GM13977 (cell line): ENCODE data around the gene MAST1.

Source experiments
- DNase-seq: peaks from one replicate; pipeline ENCODE4 v3.0.0; 2012; ENCODE audit warnings: low spot score
- CTCF ChIP-seq: IDR thresholded peaks from 2 replicates; pipeline ENCODE4 v1.5.1; 2012; ENCODE audit warnings: mild to moderate bottlenecking, control low read depth; ENCODE audit not compliant: insufficient read depth; ENCODE audit errors: extremely low read depth, missing control alignments
- in situ Hi-C: fragments of 300-500 bp; cut with MboI; formaldehyde crosslinking; loops from one replicate; pipeline ENCODE4 v1.12.0; 2022; ENCODE audit warnings: low sequenced_read_pairs, low pct_unique_long_range_greater_than_20kb, mixed read lengths, inconsistent platforms; ENCODE audit not compliant: unreplicated experiment

The MAST1 gene

GRCh38 chr19:12882589-12882988 is 44.3 kb downstream of the MAST1 start:
- DNase-seq, result no peak
- TF ChIP-seq CTCF, result no peak
- in situ Hi-C loops, result no loop called here

- in situ Hi-C loops, result no loop called here
- no peak for TF ChIP-seq CTCF
- DNase-seq, result no peak
Observed at GRCh38 chr19:12884202-12884601, 45.9 kb downstream of the MAST1 start.

- TF ChIP-seq CTCF, result no peak
- in situ Hi-C loops, result no loop called here
Observed at GRCh38 chr19:12884627-12884925, 46.3 kb downstream of the MAST1 start.

GRCh38 chr19:12884926-12885748 is 46.8 kb downstream of the MAST1 start:
- peak; percentile 83 for DNase-seq
- peak; percentile 83 for TF ChIP-seq CTCF
- in situ Hi-C loops, result no loop called here

More at GRCh38 chr19:12884627-12884925, 46.3 kb downstream of the MAST1 start:
- no peak for DNase-seq

GRCh38 chr19:12885749-12886650 is 47.7 kb downstream of the MAST1 start:
- in situ Hi-C loops, result no loop called here
- DNase-seq, result no peak
- no peak for TF ChIP-seq CTCF

GRCh38 chr19:12886651-12886968 is 48.3 kb downstream of the MAST1 start:
- no peak for TF ChIP-seq CTCF
- no peak for DNase-seq
- in situ Hi-C loops, result no loop called here
